Measurements from ENCODE around the gene LPCAT1.

GRCh38 chr5:1497242-1497777 is 26.4 kb downstream of the LPCAT1 start:
- no peak for TF ChIP-seq EZH2 (conservative IDR thresholded peaks at IDR 0.05; ENCODE audit: low read depth, low read length)
- TF ChIP-seq CTCF (CRISPR knock-in tag; IDR thresholded peaks at IDR 0.05): no peak
- TF ChIP-seq POLR2AphosphoS5 (IDR thresholded peaks at IDR 0.05; ENCODE audit: low read depth, low read length): no peak
- no peak for TF ChIP-seq PCBP2 (optimal IDR thresholded peaks at IDR 0.05; ENCODE audit: low read depth, low read length, poor library complexity, severe bottlenecking)
- no peak for TF ChIP-seq TCF7L2 (IDR thresholded peaks at IDR 0.05; ENCODE audit: low read depth, low read length)

Measured in HepG2 (cell line).